Vagina (tissue), 2 donors: ENCODE data around the gene SLC8A2. TPM values are rescaled to one million over a fixed set of nuclear protein-coding genes. Genes with fewer than 3 reads are reported as not detected.

Source experiments
- DNase-seq, 2 donors: peaks; one replicate each; pipeline ENCODE4 v3.0.0-alpha.2; 2017; ENCODE audit errors: extremely low spot score in 2 of 2
- H3K27ac ChIP-seq: fragments of 200-600 bp; sonication (generic); one replicate; pipeline ENCODE4 v1.5.1; 2019
- H3K27me3 ChIP-seq: fragments of 200-600 bp; sonication (generic); one replicate; pipeline ENCODE4 v1.5.1; 2019
- H3K36me3 ChIP-seq, 2 donors: fragments of 200-600 bp; sonication (generic); one replicate each; pipeline ENCODE4 v1.5.1; 2017 to 2019
- H3K4me1 ChIP-seq: fragments of 200-600 bp; sonication (generic); one replicate; pipeline ENCODE4 v1.5.1; 2019
- H3K4me3 ChIP-seq, 2 donors: fragments of 200-600 bp; sonication (generic); 1 replicate in 1 of 2; 2 replicates in 1 of 2; pipeline ENCODE4 v1.5.1; 2016 to 2019
- H3K9me3 ChIP-seq: fragments of 200-600 bp; sonication (generic); one replicate; pipeline ENCODE4 v1.5.1; 2019
- POLR2A ChIP-seq, 2 donors: fragments of 450-650 bp; IDR thresholded peaks; one replicate each; pipeline ENCODE4 v1.6.1; 2017; ENCODE audit warnings: antibody characterized with exemption in 2 of 2, mild to moderate bottlenecking in 2 of 2, moderate library complexity in 2 of 2
- POLR2AphosphoS5 ChIP-seq, 2 donors: sonication (generic); formaldehyde crosslinking; IDR thresholded peaks; one replicate each; pipeline ENCODE4 v1.9.0; 2017; ENCODE audit warnings: antibody characterized with exemption in 2 of 2, mild to moderate bottlenecking in 2 of 2, low read depth in 1 of 2; ENCODE audit not compliant: insufficient read depth in 1 of 2
- intact Hi-C: fragments of 100-400 bp; cut with DNase I; formaldehyde crosslinking; loops from one replicate; pipeline ENCODE4 v1.15.1; 2023
- total RNA-seq: library from RNA; depleted of rRNA; stranded (reverse); fragments of >200 nt; gene quantifications from one replicate; pipeline ENCODE4 v1.2.3, GENCODE V29; 2016
- TF ChIP-seq, protein P1 (sequence below), 3 experiments: fragments of 450-650 bp in 2 of 3; fragments of 200-600 bp in 1 of 3; sonication (generic) in 1 of 3; IDR thresholded peaks; one replicate each; pipeline ENCODE4 v1.5.1; 2017 to 2019; ENCODE audit warnings: antibody characterized with exemption in 3 of 3, mild to moderate bottlenecking in 2 of 3, moderate library complexity in 2 of 3

SLC8A2 gene
- total RNA-seq, 1 donor from 2014 or later = 0.49 TPM

DNA sequence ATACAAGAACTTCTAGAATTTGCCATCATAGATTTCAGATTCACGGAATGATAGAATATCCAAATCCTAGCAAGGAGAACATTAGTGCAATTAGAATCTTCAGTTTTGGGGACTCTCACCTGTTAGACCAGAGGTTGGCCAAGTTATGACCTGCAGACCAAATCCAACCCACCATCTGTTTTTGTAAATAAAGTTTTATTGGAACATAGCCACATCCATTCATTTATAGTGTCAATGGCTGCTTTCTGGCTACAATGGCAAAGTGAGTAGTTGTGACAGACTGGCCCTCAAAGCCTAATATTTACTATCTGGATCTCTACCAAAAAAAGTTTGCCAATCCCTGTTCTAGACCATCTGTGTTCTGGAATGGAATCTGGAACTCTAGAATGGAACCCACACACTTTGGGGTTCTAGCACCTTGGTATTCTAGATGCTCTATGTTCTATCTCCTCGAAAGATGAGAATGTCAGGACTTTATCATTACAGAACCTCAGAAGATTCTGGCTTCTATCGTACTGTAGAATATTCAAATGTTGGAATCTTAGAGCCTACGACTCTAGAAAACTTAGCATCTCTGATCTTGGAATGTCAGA, 9.9 kb upstream of the SLC8A2 start:
- TF ChIP-seq, protein P1, sequence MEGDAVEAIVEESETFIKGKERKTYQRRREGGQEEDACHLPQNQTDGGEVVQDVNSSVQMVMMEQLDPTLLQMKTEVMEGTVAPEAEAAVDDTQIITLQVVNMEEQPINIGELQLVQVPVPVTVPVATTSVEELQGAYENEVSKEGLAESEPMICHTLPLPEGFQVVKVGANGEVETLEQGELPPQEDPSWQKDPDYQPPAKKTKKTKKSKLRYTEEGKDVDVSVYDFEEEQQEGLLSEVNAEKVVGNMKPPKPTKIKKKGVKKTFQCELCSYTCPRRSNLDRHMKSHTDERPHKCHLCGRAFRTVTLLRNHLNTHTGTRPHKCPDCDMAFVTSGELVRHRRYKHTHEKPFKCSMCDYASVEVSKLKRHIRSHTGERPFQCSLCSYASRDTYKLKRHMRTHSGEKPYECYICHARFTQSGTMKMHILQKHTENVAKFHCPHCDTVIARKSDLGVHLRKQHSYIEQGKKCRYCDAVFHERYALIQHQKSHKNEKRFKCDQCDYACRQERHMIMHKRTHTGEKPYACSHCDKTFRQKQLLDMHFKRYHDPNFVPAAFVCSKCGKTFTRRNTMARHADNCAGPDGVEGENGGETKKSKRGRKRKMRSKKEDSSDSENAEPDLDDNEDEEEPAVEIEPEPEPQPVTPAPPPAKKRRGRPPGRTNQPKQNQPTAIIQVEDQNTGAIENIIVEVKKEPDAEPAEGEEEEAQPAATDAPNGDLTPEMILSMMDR (IDR thresholded peaks at IDR 0.05) = no peak
- TF ChIP-seq POLR2AphosphoS5 (IDR thresholded peaks at IDR 0.05; ENCODE audit: insufficient read depth in 1 of 2, low read depth in 1 of 2) (no peak), POLR2A (IDR thresholded peaks at IDR 0.05) (no peak)

DNA sequence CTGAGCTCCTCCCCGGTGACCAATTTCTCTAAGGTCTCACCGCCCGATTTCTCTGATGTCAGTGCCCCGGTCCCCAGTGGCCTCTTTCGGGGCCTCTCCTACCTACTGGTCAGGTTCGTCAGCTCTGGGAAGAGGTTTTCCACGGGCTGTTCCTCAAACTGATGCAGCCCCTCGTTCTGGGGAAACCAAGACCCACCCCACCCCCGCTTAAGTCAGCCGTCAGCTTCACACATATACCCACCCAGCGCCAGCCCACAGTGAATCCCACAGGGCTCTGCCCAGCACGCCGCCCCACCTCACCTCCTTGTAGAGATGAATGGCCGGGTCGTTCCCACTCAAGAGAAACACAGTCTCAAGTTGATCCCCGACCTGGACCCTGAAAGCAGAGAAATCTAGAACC, 9.0 kb upstream of the SLC8A2 start:
- H3K27ac ChIP-seq = no peak overlapping the region
- no peak overlapping the region for H3K4me3 ChIP-seq
- H3K27me3 ChIP-seq = no peaks in the 10 kb centered on the region
- intact Hi-C loops = no loop called here
- H3K4me1 ChIP-seq = peaks cover 24% of the 10 kb centered on the region
- no peaks in the 10 kb centered on the region for H3K9me3 ChIP-seq
- DNase-seq = no peak
- TF ChIP-seq POLR2A (IDR thresholded peaks at IDR 0.05) = no peak
- TF ChIP-seq, protein P1 (IDR thresholded peaks at IDR 0.05) = no peak
- TF ChIP-seq POLR2AphosphoS5 (IDR thresholded peaks at IDR 0.05; ENCODE audit: insufficient read depth in 1 of 2, low read depth in 1 of 2) = no peak
- no peaks in the 10 kb centered on the region for H3K36me3 ChIP-seq

More for the DNA sequence above, 9.9 kb upstream of the SLC8A2 start:
- H3K4me1 ChIP-seq = peaks cover 25% of the 10 kb centered on the region
- no peaks in the 10 kb centered on the region for H3K36me3 ChIP-seq
- intact Hi-C loops = no loop called here
- H3K4me3 ChIP-seq = no peak overlapping the region
- H3K9me3 ChIP-seq = no peaks in the 10 kb centered on the region
- no peak overlapping the region for H3K27ac ChIP-seq
- H3K27me3 ChIP-seq = no peaks in the 10 kb centered on the region
- DNase-seq = no peak

DNA sequence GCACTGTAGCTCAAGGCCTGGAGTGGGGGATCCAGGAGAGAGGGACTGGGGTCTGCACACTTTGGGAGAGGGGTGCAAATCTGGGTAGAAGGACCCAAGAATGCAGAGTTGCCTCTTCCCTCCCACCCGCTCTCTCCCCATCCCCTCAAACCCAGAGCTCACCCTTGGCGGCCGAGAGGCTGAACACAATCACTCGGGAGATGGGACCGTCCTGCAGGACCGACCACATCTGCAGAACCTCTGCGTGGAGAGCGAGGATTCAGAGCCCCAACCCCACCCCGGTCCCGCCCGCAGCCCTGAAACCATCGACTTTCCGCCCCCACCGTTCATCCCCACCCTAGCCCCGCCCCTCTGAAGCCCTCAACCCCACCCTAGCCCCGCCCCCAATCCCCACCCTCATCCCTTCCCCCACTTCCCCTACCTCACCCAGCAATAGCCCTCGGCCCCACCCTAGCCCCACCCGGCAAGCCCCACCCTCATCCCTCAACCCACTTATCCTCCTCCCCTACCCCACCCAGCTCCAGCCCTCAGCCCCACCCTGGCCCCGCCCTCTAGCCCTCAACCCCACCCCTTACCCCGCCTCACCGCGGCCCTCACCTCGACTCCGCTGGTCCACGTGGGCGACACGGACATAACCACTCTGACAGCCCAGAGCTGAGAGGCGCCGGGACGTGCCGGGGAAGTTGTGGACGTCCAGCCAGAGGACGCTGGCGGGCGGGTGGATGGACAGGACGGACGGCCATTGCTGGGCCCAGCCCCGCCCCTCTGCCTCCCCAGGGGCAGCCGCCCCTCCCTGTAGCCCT, 8.2 kb upstream of the SLC8A2 start:
- Histone ChIP-seq H3K9me3 (no peaks in the 10 kb centered on the region), H3K4me1 (peaks cover 17% of the 10 kb centered on the region), H3K27me3 (no peaks in the 10 kb centered on the region), H3K27ac (no peak overlapping the region), H3K4me3 (no peak overlapping the region), H3K36me3 (no peaks in the 10 kb centered on the region)
- no peak for DNase-seq
- TF ChIP-seq POLR2AphosphoS5 (IDR thresholded peaks at IDR 0.05; ENCODE audit: insufficient read depth in 1 of 2, low read depth in 1 of 2) = no peak
- TF ChIP-seq, protein P1 (IDR thresholded peaks at IDR 0.05) = no peak
- no peak for TF ChIP-seq POLR2A (IDR thresholded peaks at IDR 0.05)
- intact Hi-C loops = no loop called here

DNA sequence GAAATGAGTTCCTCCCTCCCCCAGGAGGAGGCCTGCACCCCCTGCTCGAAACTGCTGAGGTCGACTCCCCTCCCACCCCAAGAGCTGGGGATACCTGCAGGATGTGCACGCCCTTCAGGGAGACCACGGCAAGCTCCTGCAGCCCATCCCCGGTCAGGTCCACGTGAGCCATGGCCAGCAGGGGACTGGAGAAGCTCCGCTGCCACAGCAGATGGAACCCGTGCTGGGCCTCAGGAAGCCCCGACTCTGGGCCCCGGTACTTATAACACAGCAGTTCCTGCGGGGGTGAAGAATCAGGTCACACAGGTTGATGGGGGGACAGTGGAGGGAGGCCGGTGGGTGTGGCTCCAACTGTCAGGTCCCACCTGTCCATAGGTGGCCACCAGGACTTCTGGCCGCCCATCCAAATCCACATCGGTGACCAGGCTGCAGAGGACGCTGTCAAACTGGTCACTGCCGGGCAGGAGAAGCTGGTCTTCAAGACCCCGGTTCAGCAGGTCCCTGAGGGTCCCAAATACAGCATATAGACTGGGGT, 4.8 kb upstream of the SLC8A2 start:
- intact Hi-C loops = no loop called here
- H3K9me3 ChIP-seq = no peaks in the 10 kb centered on the region
- DNase-seq = no peak
- TF ChIP-seq, protein P1 (IDR thresholded peaks at IDR 0.05) = no peak
- no peak for TF ChIP-seq POLR2AphosphoS5 (IDR thresholded peaks at IDR 0.05; ENCODE audit: insufficient read depth in 1 of 2, low read depth in 1 of 2)
- TF ChIP-seq POLR2A (IDR thresholded peaks at IDR 0.05) = no peak
- H3K36me3 ChIP-seq = no peaks in the 10 kb centered on the region
- H3K27me3 ChIP-seq = no peaks in the 10 kb centered on the region
- no peak overlapping the region for H3K4me3 ChIP-seq
- peaks cover 15% of the 10 kb centered on the region for H3K4me1 ChIP-seq
- H3K27ac ChIP-seq = no peak overlapping the region

DNA sequence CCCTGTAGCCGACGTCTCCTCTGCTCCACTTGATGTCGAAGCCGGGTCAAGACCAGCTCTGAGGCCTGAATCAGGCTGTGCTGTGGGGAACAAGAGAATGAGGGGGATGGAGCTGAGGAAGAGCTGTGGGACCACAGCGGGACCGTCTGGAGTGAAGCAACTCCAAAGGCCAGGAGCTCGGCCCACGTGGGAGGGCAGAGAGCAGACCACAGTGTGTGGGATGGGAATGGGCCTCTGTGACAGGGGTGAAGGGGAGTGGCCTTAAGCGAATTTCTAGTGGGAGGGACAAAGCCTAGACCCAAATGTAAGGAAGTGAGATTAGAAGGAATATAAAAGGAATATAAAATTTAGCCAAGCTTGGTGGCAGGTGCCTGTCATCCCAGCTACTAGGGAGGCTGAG, 3.8 kb upstream of the SLC8A2 start:
- intact Hi-C loops = no loop called here
- no peaks in the 10 kb centered on the region for H3K27me3 ChIP-seq
- H3K4me1 ChIP-seq = peaks cover 18% of the 10 kb centered on the region
- no peak overlapping the region for H3K27ac ChIP-seq
- no peak for DNase-seq
- H3K36me3 ChIP-seq = no peaks in the 10 kb centered on the region
- TF ChIP-seq POLR2A (IDR thresholded peaks at IDR 0.05) = no peak
- no peak for TF ChIP-seq POLR2AphosphoS5 (IDR thresholded peaks at IDR 0.05; ENCODE audit: insufficient read depth in 1 of 2, low read depth in 1 of 2)
- TF ChIP-seq, protein P1 (IDR thresholded peaks at IDR 0.05) = no peak
- no peaks in the 10 kb centered on the region for H3K9me3 ChIP-seq
- no peak overlapping the region for H3K4me3 ChIP-seq
